GM12873 (cell line): ENCODE results near the gene OR10G4.

Experiments
- CTCF ChIP-seq: IDR thresholded peaks from 2 replicates; pipeline ENCODE4 v1.5.1; 2012; ENCODE audit warnings: low read depth, mild to moderate bottlenecking, moderate library complexity, low read length, control low read depth; ENCODE audit not compliant: insufficient read depth; ENCODE audit errors: missing control alignments

OR10G4 gene

GRCh38 chr11:124036666-124037065, 23.9 kb downstream of the OR10G4 start:
- no peak for TF ChIP-seq CTCF

- TF ChIP-seq CTCF, result no peak
These were observed 26.8 kb downstream of the OR10G4 start for GRCh38 chr11:124039557-124039956.

GRCh38 chr11:124041254-124041653, 28.5 kb downstream of the OR10G4 start, which contains the start of gene OR10G7:
Gene OR10G7, minus strand, starts transcription at chr11:124041325. Its CDS starts 2,324 bp downstream, at chr11:124039001.
- TF ChIP-seq CTCF, result no peak

GRCh38 chr11:124043420-124043819, 30.6 kb downstream of the OR10G4 start:
- TF ChIP-seq CTCF, result no peak

GRCh38 chr11:124050748-124051147, 38.0 kb downstream of the OR10G4 start:
- no peak for TF ChIP-seq CTCF

- no peak for TF ChIP-seq CTCF
These were observed 40.2 kb downstream of the OR10G4 start for GRCh38 chr11:124052966-124053365.
